GM23248 (cell line): ENCODE data around the gene C9orf57. TPM values are rescaled to one million over a fixed set of nuclear protein-coding genes. Genes with fewer than 3 reads are reported as not detected.
"Not testable (repeated sequence)": the region's sequence is repeated elsewhere in the genome, so short reads cannot be mapped to it uniquely, and the experiment has no call there.

ENCODE experiments used
- DNase-seq: peaks from one replicate; pipeline ENCODE4 v3.0.0-alpha.2; 2015
- H2AFZ ChIP-seq: fragments of 200-600 bp; sonication (generic); 2 replicates; pipeline ENCODE4 v1.6.1; 2016; ENCODE audit warnings: antibody characterized with exemption
- H3F3A ChIP-seq: fragments of 200-600 bp; sonication (generic); 2 replicates; pipeline ENCODE4 v1.6.1; 2016; ENCODE audit warnings: mild to moderate bottlenecking, antibody characterized with exemption, mixed run types; ENCODE audit not compliant: insufficient read depth
- H3K27ac ChIP-seq: fragments of 200-600 bp; sonication (generic); 2 replicates; pipeline ENCODE4 v1.5.1; 2016; ENCODE audit warnings: mild to moderate bottlenecking
- H3K27me3 ChIP-seq: fragments of 200-600 bp; sonication (generic); replicated peaks from 2 replicates; pipeline ENCODE4 v1.6.1; 2016; ENCODE audit warnings: mild to moderate bottlenecking; ENCODE audit not compliant: insufficient read depth
- H3K36me3 ChIP-seq: fragments of 200-600 bp; sonication (generic); 2 replicates; pipeline ENCODE4 v1.6.1; 2016; ENCODE audit warnings: low read depth, mild to moderate bottlenecking
- H3K4me1 ChIP-seq: fragments of 200-600 bp; sonication (generic); 2 replicates; pipeline ENCODE4 v1.6.1; 2016; ENCODE audit warnings: mild to moderate bottlenecking; ENCODE audit not compliant: insufficient read depth
- H3K4me2 ChIP-seq: fragments of 200-600 bp; sonication (generic); one replicate; pipeline ENCODE4 v1.6.1; 2016; ENCODE audit warnings: mild to moderate bottlenecking; ENCODE audit not compliant: unreplicated experiment
- H3K4me3 ChIP-seq: fragments of 200-600 bp; sonication (generic); 2 replicates; pipeline ENCODE4 v1.5.1; 2016; ENCODE audit warnings: mild to moderate bottlenecking
- H3K79me2 ChIP-seq: fragments of 200-600 bp; sonication (generic); 2 replicates; pipeline ENCODE4 v1.6.1; 2016; ENCODE audit warnings: mild to moderate bottlenecking; ENCODE audit not compliant: insufficient read depth
- H3K9ac ChIP-seq: fragments of 200-600 bp; sonication (generic); 2 replicates; pipeline ENCODE4 v1.6.1; 2016; ENCODE audit warnings: mild to moderate bottlenecking
- H3K9me2 ChIP-seq: fragments of 200-600 bp; sonication (generic); 2 replicates; pipeline ENCODE4 v1.6.1; 2016; ENCODE audit warnings: mixed run types, mild to moderate bottlenecking, moderate library complexity; ENCODE audit not compliant: insufficient read depth
- H3K9me3 ChIP-seq: fragments of 200-600 bp; sonication (generic); one replicate; pipeline ENCODE4 v1.6.1; 2017; ENCODE audit warnings: low read depth
- H4K20me1 ChIP-seq: fragments of 200-600 bp; sonication (generic); 2 replicates; pipeline ENCODE4 v1.6.0; 2016; ENCODE audit not compliant: insufficient read depth
- EZH2 ChIP-seq: fragments of 200-600 bp; sonication (generic); IDR thresholded peaks from 2 replicates; pipeline ENCODE4 v1.6.1; 2018; ENCODE audit warnings: antibody characterized with exemption, mild to moderate bottlenecking; ENCODE audit not compliant: insufficient read depth, poor library complexity, severe bottlenecking
- EZH2phosphoT487 ChIP-seq: fragments of 200-600 bp; sonication (generic); IDR thresholded peaks from 2 replicates; pipeline ENCODE4 v1.6.1; 2018; ENCODE audit warnings: antibody characterized with exemption, moderate library complexity, mild to moderate bottlenecking, low read depth; ENCODE audit not compliant: insufficient read depth
- WGBS, 2 experiments: methylation state at CpG; one replicate each; pipeline ENCODE4 v1.1.6; 2015 to 2017; ENCODE audit warnings: low lambda C conversion rate in 2 of 2, low coverage in 1 of 2; ENCODE audit errors: missing lambda C conversion rate in 2 of 2; 5-methylcytosine and 5-hydroxymethylcytosine counted together
- in situ Hi-C: fragments of 300-500 bp; cut with MboI; formaldehyde crosslinking; loops from 2 replicates; pipeline ENCODE4 v1.15.0; 2020
- polyA plus RNA-seq: library from polyadenylated mRNA; unstranded; fragments of >200 nt; fragmentation: Nextera tagmentation; extraction: Ambion mirVana; gene quantifications from 2 replicates; pipeline ENCODE4 v1.2.1, GENCODE V29; 2016
- total RNA-seq: library from RNA; depleted of rRNA; stranded (reverse); fragments of >200 nt; shearing (Covaris generic); gene quantifications from 2 replicates; pipeline ENCODE4 v1.2.3, GENCODE V29; 2014; rRNA removed

Gene C9orf57, protein sequence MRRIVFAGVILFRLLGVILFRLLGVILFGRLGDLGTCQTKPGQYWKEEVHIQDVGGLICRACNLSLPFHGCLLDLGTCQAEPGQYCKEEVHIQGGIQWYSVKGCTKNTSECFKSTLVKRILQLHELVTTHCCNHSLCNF
- total RNA-seq (not detected in 2 replicates), polyA plus RNA-seq (not detected in 2 replicates)

DNA sequence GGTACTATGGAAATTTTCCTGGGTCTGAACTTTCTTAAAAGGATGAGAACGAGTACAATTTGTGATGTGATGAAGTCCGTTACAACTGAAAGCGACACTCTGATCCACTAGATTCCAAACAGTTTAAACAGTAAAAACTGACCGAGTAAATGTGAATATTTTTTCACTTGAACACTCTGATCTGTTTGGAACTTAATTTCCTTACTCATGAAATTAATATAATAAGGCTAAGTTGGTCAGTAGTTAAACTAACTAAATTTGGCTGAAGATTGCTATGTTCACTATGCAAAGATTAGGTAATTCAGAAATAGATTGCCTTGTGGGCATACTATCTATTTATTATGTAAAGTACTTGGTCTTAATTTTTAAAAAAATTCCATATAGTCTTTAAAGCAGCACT is at the start of gene C9orf57:
C9orf57 (minus strand) TSS at position 101 of the 400 bp plus-strand sequence. CDS start 1,282 bp downstream, outside the sequence.
- no peak within 1 kb of the TSS for H3K4me2 ChIP-seq
- 44 to 46% methylated on average over 4 of the region's 4 CpGs for WGBS, 2 experiments
- no peaks in the 10 kb centered on the region for H4K20me1 ChIP-seq
- no peaks in the 10 kb centered on the region for H3K36me3 ChIP-seq
- no peaks in the 10 kb centered on the region for H3K4me1 ChIP-seq
- no peak for DNase-seq
- no peak within 1 kb of the TSS for H2AFZ ChIP-seq
- peaks cover 3% of the 10 kb centered on the region; the same call in 1 of the 2 replicates for H3K27me3 ChIP-seq
- H3K9me3 ChIP-seq, result no peaks in the 10 kb centered on the region
- no peaks in the 10 kb centered on the region for H3K9me2 ChIP-seq
- no peaks in the 10 kb centered on the region for H3F3A ChIP-seq
- no peak within 1 kb of the TSS for H3K27ac ChIP-seq
- in situ Hi-C loops, result no loop called here
- no peaks in the 10 kb centered on the region for H3K79me2 ChIP-seq
- no peak for TF ChIP-seq EZH2
- no peak for TF ChIP-seq EZH2phosphoT487
- H3K9ac ChIP-seq, result no peak within 1 kb of the TSS
- H3K4me3 ChIP-seq, result no peak within 1 kb of the TSS

DNA sequence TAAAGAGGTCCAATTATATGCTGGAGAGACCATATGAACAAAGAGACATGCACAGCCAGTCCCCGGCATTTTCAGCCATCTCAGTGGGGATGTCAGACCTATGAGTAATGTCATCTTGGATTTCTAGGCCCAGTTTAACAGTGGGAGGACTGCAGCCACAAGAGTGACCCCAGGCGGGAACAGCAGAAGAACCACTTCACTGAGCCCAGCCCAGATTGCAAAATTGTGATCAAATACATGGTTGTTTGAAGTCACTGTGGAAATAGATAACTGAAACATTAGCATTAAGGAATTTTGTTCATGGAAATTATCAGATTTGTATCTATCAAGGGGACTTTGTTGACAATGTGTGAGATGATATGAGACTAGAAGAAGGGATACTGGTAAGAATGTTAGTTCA is 42.1 kb upstream of the C9orf57 start:
- no peaks in the 10 kb centered on the region for H3K79me2 ChIP-seq
- no peaks in the 10 kb centered on the region for H3K4me1 ChIP-seq
- no peaks in the 10 kb centered on the region for H3F3A ChIP-seq
- H3K9ac ChIP-seq, result no peak overlapping the region
- DNase-seq, result no peak
- no peak overlapping the region for H3K4me2 ChIP-seq
- no peaks in the 10 kb centered on the region for H3K27me3 ChIP-seq
- H3K9me3 ChIP-seq, result no peaks in the 10 kb centered on the region
- no peaks in the 10 kb centered on the region for H4K20me1 ChIP-seq
- no peaks in the 10 kb centered on the region for H3K36me3 ChIP-seq
- in situ Hi-C loops, result no loop called here
- H3K4me3 ChIP-seq, result no peak overlapping the region
- WGBS, 2 experiments, result 27 to 28% methylated on average over 2 of the region's 2 CpGs
- H3K27ac ChIP-seq, result no peak overlapping the region
- H3K9me2 ChIP-seq, result no peaks in the 10 kb centered on the region
- no peak overlapping the region for H2AFZ ChIP-seq
- TF ChIP-seq EZH2phosphoT487 (no peak), EZH2 (no peak)

DNA sequence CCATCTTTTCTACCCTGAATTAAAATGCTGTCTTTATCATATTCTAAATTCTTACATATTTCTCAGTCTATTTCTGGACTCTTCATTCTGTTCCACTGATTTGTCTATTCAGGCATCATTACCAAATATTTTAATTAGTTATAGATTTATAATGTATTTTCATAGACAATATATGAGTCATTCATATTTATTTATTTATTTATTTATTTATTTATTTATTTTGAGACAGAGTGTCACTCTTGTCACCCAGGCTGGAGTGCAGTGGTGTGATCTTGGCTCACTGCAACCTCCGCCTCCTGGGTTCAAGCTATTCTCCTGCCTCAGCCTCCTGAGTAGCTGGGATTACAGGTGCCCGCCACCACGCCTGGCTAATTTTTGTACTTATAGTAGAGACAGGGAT is 35.1 kb upstream of the C9orf57 start:
- H3K79me2 ChIP-seq, H3K9me3 ChIP-seq, H3K27me3 ChIP-seq, H3K4me3 ChIP-seq, H3K36me3 ChIP-seq, H3K4me1 ChIP-seq, in situ Hi-C loops, H2AFZ ChIP-seq, DNase-seq, H3K27ac ChIP-seq, H3K4me2 ChIP-seq, H3K9me2 ChIP-seq, H4K20me1 ChIP-seq, H3F3A ChIP-seq, H3K9ac ChIP-seq: not testable (repeated sequence)
- 29 to 51% methylated on average over 3 of the region's 3 CpGs for WGBS, 2 experiments

DNA sequence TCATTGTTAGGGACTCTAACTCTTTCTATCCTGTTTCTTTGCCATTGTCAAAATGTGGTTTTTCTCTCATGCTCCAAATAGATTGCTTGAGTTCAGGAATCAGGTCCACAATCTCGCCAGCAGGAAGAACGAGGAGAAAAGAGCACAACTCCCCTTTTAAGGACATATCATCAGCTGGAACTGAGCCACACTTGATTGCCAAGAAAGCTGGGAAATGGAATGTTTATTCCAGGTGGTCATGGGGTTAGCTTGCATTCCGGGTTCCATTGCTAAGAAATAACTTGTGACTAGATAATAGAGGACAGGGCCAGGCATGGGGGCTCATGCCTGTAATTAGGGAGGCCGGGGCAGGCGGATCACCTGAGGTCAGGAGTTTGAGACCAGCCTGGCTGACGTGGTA is 32.4 kb upstream of the C9orf57 start:
- H3K9me3 ChIP-seq, result no peaks in the 10 kb centered on the region
- H3F3A ChIP-seq, result no peaks in the 10 kb centered on the region
- H3K4me3 ChIP-seq, result no peak overlapping the region
- no peak overlapping the region for H3K4me2 ChIP-seq
- no peaks in the 10 kb centered on the region for H4K20me1 ChIP-seq
- no peak for DNase-seq
- H3K9ac ChIP-seq, result no peak overlapping the region
- no peaks in the 10 kb centered on the region for H3K4me1 ChIP-seq
- H3K79me2 ChIP-seq, result no peaks in the 10 kb centered on the region
- H3K27ac ChIP-seq, result no peak overlapping the region
- in situ Hi-C loops, result no loop called here
- whole genome bisulfite sequencing, 2 experiments, result 21 to 24% methylated on average over 6 of the region's 6 CpGs
- H3K27me3 ChIP-seq, result no peaks in the 10 kb centered on the region
- no peaks in the 10 kb centered on the region for H3K36me3 ChIP-seq
- TF ChIP-seq EZH2phosphoT487 (no peak), EZH2 (no peak)
- no peak overlapping the region for H2AFZ ChIP-seq
- H3K9me2 ChIP-seq, result no peaks in the 10 kb centered on the region
